Small intestine (tissue), 7 donors: ENCODE measurements around the gene GAA. TPM values are rescaled to one million over a fixed set of nuclear protein-coding genes. Genes with fewer than 3 reads are reported as not detected.

Experiments used
- DNase-seq, 2 donors: peaks; one replicate each; pipeline versions ENCODE4 v3.0.0 to v3.0.0-alpha.2; 2013
- FAIRE-seq: peaks from 2 replicates; lab custom pipeline; 2012; peaks lifted over from hg19 to GRCh38; lab: Jason Lieb, UNC
- H3K27ac ChIP-seq, 3 donors: one replicate each; pipeline ENCODE4 v1.5.1; 2013; ENCODE audit warnings: low read length in 2 of 3, mild to moderate bottlenecking in 2 of 3, control low read depth in 1 of 3, inconsistent platforms in 1 of 3, low read depth in 1 of 3, moderate library complexity in 1 of 3
- H3K27me3 ChIP-seq, 3 donors: one replicate each; pipeline ENCODE4 v1.6.1; 2013; ENCODE audit warnings: low read length in 3 of 3, inconsistent platforms in 1 of 3; ENCODE audit not compliant: control insufficient read depth in 3 of 3, insufficient read depth in 3 of 3
- H3K36me3 ChIP-seq, 3 donors: one replicate each; pipeline ENCODE4 v1.6.1; 2013; ENCODE audit warnings: low read length in 3 of 3, inconsistent platforms in 1 of 3, low read depth in 1 of 3, mild to moderate bottlenecking in 1 of 3, moderate library complexity in 1 of 3; ENCODE audit not compliant: control insufficient read depth in 3 of 3, insufficient read depth in 2 of 3
- H3K4me1 ChIP-seq, 3 donors: one replicate each; pipeline ENCODE4 v1.6.1; 2013; ENCODE audit warnings: low read length in 2 of 3, inconsistent platforms in 1 of 3, low read depth in 1 of 3, mild to moderate bottlenecking in 1 of 3, moderate library complexity in 1 of 3; ENCODE audit not compliant: control insufficient read depth in 3 of 3, insufficient read depth in 2 of 3
- H3K4me3 ChIP-seq, 3 donors: one replicate each; pipeline ENCODE4 v1.5.1; 2013; ENCODE audit warnings: low read length in 3 of 3, control low read depth in 1 of 3, inconsistent platforms in 1 of 3, low read depth in 1 of 3, mild to moderate bottlenecking in 1 of 3, moderate library complexity in 1 of 3
- H3K9me3 ChIP-seq, 2 donors: one replicate each; pipeline ENCODE4 v1.6.1; 2013; ENCODE audit warnings: low read depth in 1 of 2, low read length in 1 of 2; ENCODE audit not compliant: control insufficient read depth in 2 of 2, insufficient read depth in 1 of 2
- WGBS, 3 donors: extraction: QIAGEN DNeasy Blood & Tissue Kit; methylation state at CpG; one replicate each; pipeline ENCODE4 v1.1.7; 2013; 5-methylcytosine and 5-hydroxymethylcytosine counted together
- polyA plus RNA-seq, 4 donors: library from polyadenylated mRNA; stranded (reverse) in 3 of 4; unstranded in 1 of 4; fragments of 200-250 nt in 3 of 4; fragments of 120-200 nt in 1 of 4; gene quantifications; one replicate each; pipeline versions ENCODE4 v1.2.1 to v1.2.3, GENCODE V29; 2013
- donor health status: healthy with polysubstance abuse.
- donor health status: control.
- donor health status: control.
- donor health status: Bipolar disorder and iron deficiency.
- donor health status: healthy.

GAA gene
- polyA plus RNA-seq, 4 donors, result 13.2 to 64.4 (median 21.3) TPM

GRCh38 chr17:80158846-80159245 lies 57.5 kb downstream of the GAA start:
- Histone ChIP-seq H3K9me3 (peaks cover 0 to 16% of the 10 kb centered on the region in 2 donors), H3K4me1 (no peaks in the 10 kb centered on the region), H3K27me3 (peaks cover 0 to 9% (median 0%) of the 10 kb centered on the region in 3 donors), H3K4me3 (no peak overlapping the region), H3K36me3 (no peaks in the 10 kb centered on the region), H3K27ac (no peak overlapping the region)
- no peak for FAIRE-seq
- 60 to 72% (median 61%) methylated on average over 2 of the region's 2 CpGs for WGBS, 3 donors
- DNase-seq, result no peak

GRCh38 chr17:80160536-80160935 lies 59.2 kb downstream of the GAA start:
- peaks cover 0 to 12% of the 10 kb centered on the region in 2 donors for H3K9me3 ChIP-seq
- no peaks in the 10 kb centered on the region for H3K36me3 ChIP-seq
- H3K27me3 ChIP-seq, result peaks cover 0 to 9% (median 0%) of the 10 kb centered on the region in 3 donors
- no peak for FAIRE-seq
- WGBS, 3 donors, result 29 to 32% (median 30%) methylated on average over 3 of the region's 3 CpGs
- no peaks in the 10 kb centered on the region for H3K4me1 ChIP-seq
- no peak overlapping the region for H3K27ac ChIP-seq
- no peak overlapping the region for H3K4me3 ChIP-seq
- DNase-seq, result no peak

- Histone ChIP-seq H3K9me3 (no peaks in the 10 kb centered on the region), H3K36me3 (no peaks in the 10 kb centered on the region), H3K27me3 (peaks cover 0 to 9% (median 0%) of the 10 kb centered on the region in 3 donors), H3K4me3 (no peak overlapping the region), H3K27ac (no peak overlapping the region), H3K4me1 (no peaks in the 10 kb centered on the region)
- DNase-seq (no peak), FAIRE-seq (no peak)
- 79 to 82% (median 81%) methylated on average over 4 of the region's 4 CpGs for WGBS, 3 donors
Measured at GRCh38 chr17:80163336-80163735, 62.0 kb downstream of the GAA start.

- Histone ChIP-seq H3K27me3 (peaks cover 0 to 13% (median 0%) of the 10 kb centered on the region in 3 donors), H3K4me3 (no peak overlapping the region), H3K4me1 (no peaks in the 10 kb centered on the region), H3K9me3 (peaks cover 0 to 3% of the 10 kb centered on the region in 2 donors), H3K36me3 (no peaks in the 10 kb centered on the region), H3K27ac (no peak overlapping the region)
- no peak for DNase-seq
- WGBS, 3 donors, result 77 to 83% (median 79%) methylated on average over 11 of the region's 11 CpGs
- no peak for FAIRE-seq
Measured at GRCh38 chr17:80164185-80164584, 62.8 kb downstream of the GAA start.

- 73 to 77% (median 73%) methylated on average over 6 of the region's 6 CpGs for WGBS, 3 donors
- H3K36me3 ChIP-seq, result no peaks in the 10 kb centered on the region
- H3K27me3 ChIP-seq, result peaks cover 0 to 6% (median 0%) of the 10 kb centered on the region in 3 donors
- H3K4me1 ChIP-seq, result no peaks in the 10 kb centered on the region
- peaks cover 0 to 4% of the 10 kb centered on the region in 2 donors for H3K9me3 ChIP-seq
- no peak overlapping the region for H3K4me3 ChIP-seq
- H3K27ac ChIP-seq, result no peak overlapping the region
- FAIRE-seq (no peak), DNase-seq (no peak)
Measured at GRCh38 chr17:80166446-80166845, 65.1 kb downstream of the GAA start.

GRCh38 chr17:80168371-80168770 lies 67.0 kb downstream of the GAA start:
- no peaks in the 10 kb centered on the region for H3K36me3 ChIP-seq
- H3K4me1 ChIP-seq, result no peaks in the 10 kb centered on the region
- FAIRE-seq (no peak), DNase-seq (no peak)
- 79 to 87% (median 85%) methylated on average over 5 of the region's 5 CpGs for WGBS, 3 donors
- H3K27me3 ChIP-seq, result peaks cover 0 to 6% (median 0%) of the 10 kb centered on the region in 3 donors
- H3K9me3 ChIP-seq, result peaks cover 0 to 4% of the 10 kb centered on the region in 2 donors
- no peak overlapping the region for H3K4me3 ChIP-seq
- no peak overlapping the region for H3K27ac ChIP-seq

GRCh38 chr17:80169107-80169506 lies 67.7 kb downstream of the GAA start:
- H3K4me1 ChIP-seq, result no peaks in the 10 kb centered on the region
- FAIRE-seq (no peak), DNase-seq (no peak)
- H3K4me3 ChIP-seq, result no peak overlapping the region
- no peak overlapping the region for H3K27ac ChIP-seq
- H3K9me3 ChIP-seq, result peaks cover 0 to 4% of the 10 kb centered on the region in 2 donors
- H3K27me3 ChIP-seq, result peaks cover 0 to 6% (median 0%) of the 10 kb centered on the region in 3 donors
- WGBS, 3 donors, result 80 to 90% (median 86%) methylated on average over 5 of the region's 5 CpGs
- no peaks in the 10 kb centered on the region for H3K36me3 ChIP-seq
